ENCODE data around the gene OXER1. TPM values are rescaled to one million over a fixed set of nuclear protein-coding genes. Genes with fewer than 3 reads are reported as not detected.
A peak's percentile ranks its signal among the peaks of the same experiment; 100 is the strongest.

Gene OXER1
- total and polyA plus RNA-seq, 2 experiments from 2014 or later: not detected

DNA sequence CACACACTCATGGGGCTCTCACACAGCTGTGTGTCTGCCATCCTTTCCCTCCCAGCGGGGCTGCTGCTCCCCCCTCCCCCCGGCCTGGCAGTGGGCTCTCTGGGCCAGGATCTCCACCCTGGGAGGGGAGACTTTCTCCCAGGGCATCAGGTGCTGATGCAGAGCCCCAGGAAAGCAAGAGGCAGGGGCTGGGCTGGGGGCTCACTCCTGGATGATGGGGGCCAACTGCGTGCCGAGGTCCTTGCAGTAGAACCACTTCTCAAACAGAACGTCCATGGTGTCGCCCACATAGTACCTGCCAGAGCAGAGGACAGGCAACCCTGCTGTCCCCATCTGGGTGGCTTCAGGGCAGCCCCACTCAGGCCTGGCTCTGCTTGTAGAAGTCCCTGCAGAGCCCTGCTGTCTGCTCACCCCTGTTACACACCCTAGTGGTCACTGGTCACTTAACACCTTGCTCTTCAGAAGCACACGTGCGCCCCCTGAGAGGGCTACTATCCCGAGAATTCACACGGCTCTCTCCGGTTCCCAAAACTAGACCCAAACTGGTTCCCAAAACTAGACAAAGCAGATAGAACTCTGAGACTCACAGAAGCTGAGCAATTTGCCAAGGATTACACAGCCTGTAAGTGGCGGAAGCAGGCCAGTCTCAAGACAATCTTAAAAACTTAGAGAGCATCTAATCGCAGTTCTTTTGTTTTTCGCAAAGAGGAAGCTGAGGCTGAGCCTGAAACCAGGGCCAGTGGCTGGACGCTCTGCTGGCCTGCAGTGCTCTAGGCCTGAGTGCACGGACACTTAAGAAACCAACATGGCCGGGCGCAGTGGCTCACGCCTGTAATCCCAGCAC, 6.6 kb upstream of the OXER1 start:
- H3K4me2 ChIP-seq (ENCODE audit: unreplicated experiment): no peak overlapping the region
- no peaks in the 10 kb centered on the region for H3K36me3 ChIP-seq (ENCODE audit: low read depth)
- no peak for TF ChIP-seq EZH2phosphoT487 (IDR thresholded peaks at IDR 0.05; ENCODE audit: insufficient read depth, low read depth)
- no peak for TF ChIP-seq EZH2 (IDR thresholded peaks at IDR 0.05; ENCODE audit: insufficient read depth, poor library complexity, severe bottlenecking)
- no peaks in the 10 kb centered on the region for H3K4me1 ChIP-seq (ENCODE audit: insufficient read depth)
- DNase-seq: peak; percentile 51
- no peaks in the 10 kb centered on the region for H3F3A ChIP-seq (ENCODE audit: insufficient read depth)
- H3K4me3 ChIP-seq: no peak overlapping the region
- in situ Hi-C loops (cut with MboI): no loop called here
- H3K27me3 ChIP-seq (replicated peaks; ENCODE audit: insufficient read depth): no peaks in the 10 kb centered on the region
- WGBS, 2 experiments (ENCODE audit: low coverage in 1 of 2, low lambda C conversion rate in 2 of 2, missing lambda C conversion rate in 2 of 2): 92 to 93% methylated on average over 18 to 19 of the region's 19 CpGs
- no peaks in the 10 kb centered on the region for H3K9me2 ChIP-seq (ENCODE audit: insufficient read depth)
- H3K79me2 ChIP-seq (ENCODE audit: insufficient read depth): no peaks in the 10 kb centered on the region
- no peak overlapping the region for H3K9ac ChIP-seq
- no peaks in the 10 kb centered on the region for H4K20me1 ChIP-seq (ENCODE audit: insufficient read depth)
- H3K27ac ChIP-seq: no peak overlapping the region
- no peak overlapping the region for H2AFZ ChIP-seq
- H3K9me3 ChIP-seq (ENCODE audit: low read depth): no peaks in the 10 kb centered on the region

DNA sequence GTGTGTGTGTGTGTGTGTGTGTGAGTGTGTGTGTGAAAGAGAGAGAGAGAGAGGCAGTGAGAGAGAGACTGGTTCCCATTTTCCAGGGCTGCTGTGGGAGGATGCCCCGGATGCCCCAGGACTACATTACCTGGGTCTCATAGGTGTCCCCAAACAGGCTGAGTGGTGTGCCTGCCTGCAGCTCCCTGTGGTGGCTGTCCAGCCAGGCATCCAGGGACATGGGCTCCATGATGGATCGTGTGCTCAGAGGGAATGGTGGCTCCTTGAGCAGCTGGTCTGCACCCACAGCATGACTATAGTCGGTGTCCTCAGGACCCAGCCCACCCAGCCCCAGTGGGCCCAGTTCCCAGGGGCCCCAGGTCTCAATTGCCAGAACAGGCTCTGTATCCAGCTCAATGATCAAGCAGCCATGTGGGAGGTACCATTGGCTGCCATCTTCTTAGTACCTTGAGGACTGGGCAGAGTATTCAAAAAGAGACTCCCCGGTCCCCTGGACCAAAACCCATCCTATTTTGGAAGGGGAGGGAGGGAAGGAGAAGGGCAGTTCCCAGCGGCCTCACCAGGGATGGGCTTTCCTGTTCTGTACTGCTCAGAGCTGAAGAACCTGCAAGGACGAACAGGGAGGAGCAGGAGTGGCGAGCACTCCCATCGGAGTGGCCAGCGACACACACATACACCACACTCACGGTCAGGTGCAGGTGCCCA, 5.8 kb upstream of the OXER1 start:
- no peak for DNase-seq
- no peaks in the 10 kb centered on the region for H3K79me2 ChIP-seq (ENCODE audit: insufficient read depth)

GRCh38 chr2:42768706-42769256, 4.8 kb upstream of the OXER1 start:
- no peak overlapping the region for H3K9ac ChIP-seq
- no peak for TF ChIP-seq EZH2 (IDR thresholded peaks at IDR 0.05; ENCODE audit: insufficient read depth, poor library complexity, severe bottlenecking)
- no peak for TF ChIP-seq EZH2phosphoT487 (IDR thresholded peaks at IDR 0.05; ENCODE audit: insufficient read depth, low read depth)
- H3K79me2 ChIP-seq (ENCODE audit: insufficient read depth): no peaks in the 10 kb centered on the region
- no peak overlapping the region for H2AFZ ChIP-seq
- H3K9me2 ChIP-seq (ENCODE audit: insufficient read depth): no peaks in the 10 kb centered on the region
- H3K27ac ChIP-seq: no peak overlapping the region
- H3K4me1 ChIP-seq (ENCODE audit: insufficient read depth): no peaks in the 10 kb centered on the region
- H3K4me3 ChIP-seq: no peak overlapping the region
- no peak for DNase-seq
- H3K27me3 ChIP-seq (replicated peaks; ENCODE audit: insufficient read depth): no peaks in the 10 kb centered on the region
- 71 to 72% methylated on average over 3 of the region's 3 CpGs for WGBS, 2 experiments (ENCODE audit: low coverage in 1 of 2, low lambda C conversion rate in 2 of 2, missing lambda C conversion rate in 2 of 2)
- no peaks in the 10 kb centered on the region for H4K20me1 ChIP-seq (ENCODE audit: insufficient read depth)
- H3K9me3 ChIP-seq (ENCODE audit: low read depth): no peaks in the 10 kb centered on the region
- in situ Hi-C loops (cut with MboI): no loop called here
- H3K4me2 ChIP-seq (ENCODE audit: unreplicated experiment): no peak overlapping the region
- H3K36me3 ChIP-seq (ENCODE audit: low read depth): no peaks in the 10 kb centered on the region
- H3F3A ChIP-seq (ENCODE audit: insufficient read depth): no peaks in the 10 kb centered on the region

More for the DNA sequence above, 5.8 kb upstream of the OXER1 start:
- Histone ChIP-seq H3K9me2 (ENCODE audit: insufficient read depth) (no peaks in the 10 kb centered on the region), H4K20me1 (ENCODE audit: insufficient read depth) (no peaks in the 10 kb centered on the region), H3K9me3 (ENCODE audit: low read depth) (no peaks in the 10 kb centered on the region), H3K36me3 (ENCODE audit: low read depth) (no peaks in the 10 kb centered on the region), H3K27me3 (replicated peaks; ENCODE audit: insufficient read depth) (no peaks in the 10 kb centered on the region), H3K4me1 (ENCODE audit: insufficient read depth) (no peaks in the 10 kb centered on the region), H3F3A (ENCODE audit: insufficient read depth) (no peaks in the 10 kb centered on the region), H3K9ac (no peak overlapping the region), H3K4me3 (no peak overlapping the region), H3K27ac (no peak overlapping the region), H3K4me2 (ENCODE audit: unreplicated experiment) (no peak overlapping the region), H2AFZ (no peak overlapping the region)
- TF ChIP-seq EZH2 (IDR thresholded peaks at IDR 0.05; ENCODE audit: insufficient read depth, poor library complexity, severe bottlenecking) (no peak), EZH2phosphoT487 (IDR thresholded peaks at IDR 0.05; ENCODE audit: insufficient read depth, low read depth) (no peak)
- WGBS, 2 experiments (ENCODE audit: low coverage in 1 of 2, low lambda C conversion rate in 2 of 2, missing lambda C conversion rate in 2 of 2): 84 to 86% methylated on average over 10 of the region's 10 CpGs
- in situ Hi-C loops (cut with MboI): no loop called here

- no peaks in the 10 kb centered on the region for H3K4me1 ChIP-seq (ENCODE audit: insufficient read depth)
- WGBS, 2 experiments (ENCODE audit: low coverage in 1 of 2, low lambda C conversion rate in 2 of 2, missing lambda C conversion rate in 2 of 2): 79 to 83% methylated on average over 14 of the region's 14 CpGs
- in situ Hi-C loops (cut with MboI): no loop called here
- H3K27ac ChIP-seq: no peak overlapping the region
- no peaks in the 10 kb centered on the region for H3K36me3 ChIP-seq (ENCODE audit: low read depth)
- no peaks in the 10 kb centered on the region for H3K9me3 ChIP-seq (ENCODE audit: low read depth)
- H3K4me2 ChIP-seq (ENCODE audit: unreplicated experiment): no peak overlapping the region
- DNase-seq: peak; percentile 13
- H3K79me2 ChIP-seq (ENCODE audit: insufficient read depth): no peaks in the 10 kb centered on the region
- no peak overlapping the region for H2AFZ ChIP-seq
- H4K20me1 ChIP-seq (ENCODE audit: insufficient read depth): no peaks in the 10 kb centered on the region
- no peak overlapping the region for H3K4me3 ChIP-seq
- H3K9ac ChIP-seq: no peak overlapping the region
- H3F3A ChIP-seq (ENCODE audit: insufficient read depth): no peaks in the 10 kb centered on the region
- TF ChIP-seq EZH2phosphoT487 (IDR thresholded peaks at IDR 0.05; ENCODE audit: insufficient read depth, low read depth): no peak
- TF ChIP-seq EZH2 (IDR thresholded peaks at IDR 0.05; ENCODE audit: insufficient read depth, poor library complexity, severe bottlenecking): no peak
- H3K9me2 ChIP-seq (ENCODE audit: insufficient read depth): no peaks in the 10 kb centered on the region
- no peaks in the 10 kb centered on the region for H3K27me3 ChIP-seq (replicated peaks; ENCODE audit: insufficient read depth)
Observed at GRCh38 chr2:42767899-42768705, 4.2 kb upstream of the OXER1 start.

All from GM23248 (cell line).